ENCODE results near the gene RGPD5. TPM values are rescaled to one million over a fixed set of nuclear protein-coding genes. Genes with fewer than 3 reads are reported as not detected.
A peak's percentile ranks its signal among the peaks of the same experiment; 100 is the strongest.
"Not testable (repeated sequence)": the region's sequence is repeated elsewhere in the genome, so short reads cannot be mapped to it uniquely, and the experiment has no call there.

The RGPD5 gene
- total RNA-seq, 1 experiment from 2014 or later = 18.5 TPM

GRCh38 chr2:109891024-109891423, 96.9 kb downstream of the RGPD5 start:
- H3K36me3 ChIP-seq (ENCODE audit: low read depth, low read length); DNase-seq; H3K4me3 ChIP-seq (ENCODE audit: low read length); H4K20me1 ChIP-seq (ENCODE audit: low read length); H3K27me3 ChIP-seq (ENCODE audit: low read length); H3K79me2 ChIP-seq (ENCODE audit: low read length); POLR2A ChIA-PET (ENCODE audit: unreplicated experiment); CTCF ChIA-PET; H3F3A ChIP-seq (ENCODE audit: low read length, unreplicated experiment); H3K4me2 ChIP-seq (ENCODE audit: low read length); BruUV-seq (replicated peaks); H3K4me1 ChIP-seq (ENCODE audit: insufficient read depth, low read length); H3K9me3 ChIP-seq (ENCODE audit: low read length); ATAC-seq; intact Hi-C loops (cut with micrococcal nuclease); H2AFZ ChIP-seq (ENCODE audit: low read length); H3K9ac ChIP-seq (ENCODE audit: low read length); H3K9me2 ChIP-seq (replicated peaks; ENCODE audit: low read length); H3K27ac ChIP-seq (ENCODE audit: low read length): not testable (repeated sequence)

GRCh38 chr2:109893736-109894135, 99.6 kb downstream of the RGPD5 start:
- H3K4me1 ChIP-seq (ENCODE audit: insufficient read depth, low read length); ATAC-seq; H3K27ac ChIP-seq (ENCODE audit: low read length); CTCF ChIA-PET; H3K27me3 ChIP-seq (ENCODE audit: low read length); H3K4me3 ChIP-seq (ENCODE audit: low read length); BruUV-seq (replicated peaks); H3F3A ChIP-seq (ENCODE audit: low read length, unreplicated experiment); DNase-seq; H3K79me2 ChIP-seq (ENCODE audit: low read length); H4K20me1 ChIP-seq (ENCODE audit: low read length); H2AFZ ChIP-seq (ENCODE audit: low read length); H3K9ac ChIP-seq (ENCODE audit: low read length); intact Hi-C loops (cut with micrococcal nuclease); POLR2A ChIA-PET (ENCODE audit: unreplicated experiment); H3K9me3 ChIP-seq (ENCODE audit: low read length); H3K36me3 ChIP-seq (ENCODE audit: low read depth, low read length); H3K9me2 ChIP-seq (replicated peaks; ENCODE audit: low read length); H3K4me2 ChIP-seq (ENCODE audit: low read length): not testable (repeated sequence)

GRCh38 chr2:109894141-109894540, 100.0 kb downstream of the RGPD5 start:
- H3K9ac ChIP-seq (ENCODE audit: low read length); H3K4me3 ChIP-seq (ENCODE audit: low read length); BruUV-seq (replicated peaks); POLR2A ChIA-PET (ENCODE audit: unreplicated experiment); intact Hi-C loops (cut with micrococcal nuclease); H4K20me1 ChIP-seq (ENCODE audit: low read length); CTCF ChIA-PET; H3K4me2 ChIP-seq (ENCODE audit: low read length); H3K27ac ChIP-seq (ENCODE audit: low read length); H3K79me2 ChIP-seq (ENCODE audit: low read length); H3K4me1 ChIP-seq (ENCODE audit: insufficient read depth, low read length); ATAC-seq; H3K27me3 ChIP-seq (ENCODE audit: low read length); H3K9me3 ChIP-seq (ENCODE audit: low read length); DNase-seq; H2AFZ ChIP-seq (ENCODE audit: low read length); H3F3A ChIP-seq (ENCODE audit: low read length, unreplicated experiment); H3K36me3 ChIP-seq (ENCODE audit: low read depth, low read length); H3K9me2 ChIP-seq (replicated peaks; ENCODE audit: low read length): not testable (repeated sequence)

- H3K36me3 ChIP-seq (ENCODE audit: low read depth, low read length); H3K4me3 ChIP-seq (ENCODE audit: low read length); intact Hi-C loops (cut with micrococcal nuclease); POLR2A ChIA-PET (ENCODE audit: unreplicated experiment); H3F3A ChIP-seq (ENCODE audit: low read length, unreplicated experiment); H3K9ac ChIP-seq (ENCODE audit: low read length); H2AFZ ChIP-seq (ENCODE audit: low read length); H3K27me3 ChIP-seq (ENCODE audit: low read length); ATAC-seq; H3K27ac ChIP-seq (ENCODE audit: low read length); BruUV-seq (replicated peaks); H3K9me2 ChIP-seq (replicated peaks; ENCODE audit: low read length); H3K4me2 ChIP-seq (ENCODE audit: low read length); H4K20me1 ChIP-seq (ENCODE audit: low read length); H3K4me1 ChIP-seq (ENCODE audit: insufficient read depth, low read length); DNase-seq; H3K9me3 ChIP-seq (ENCODE audit: low read length); CTCF ChIA-PET; H3K79me2 ChIP-seq (ENCODE audit: low read length): not testable (repeated sequence)
These were observed 101.2 kb downstream of the RGPD5 start for GRCh38 chr2:109895090-109895869.

- H3K9me2 ChIP-seq (replicated peaks; ENCODE audit: low read length); H3K4me1 ChIP-seq (ENCODE audit: insufficient read depth, low read length); DNase-seq; H3K79me2 ChIP-seq (ENCODE audit: low read length); H3F3A ChIP-seq (ENCODE audit: low read length, unreplicated experiment); CTCF ChIA-PET; H3K4me2 ChIP-seq (ENCODE audit: low read length); H3K36me3 ChIP-seq (ENCODE audit: low read depth, low read length); intact Hi-C loops (cut with micrococcal nuclease); H3K27ac ChIP-seq (ENCODE audit: low read length); H3K9ac ChIP-seq (ENCODE audit: low read length); H4K20me1 ChIP-seq (ENCODE audit: low read length); H3K27me3 ChIP-seq (ENCODE audit: low read length); H3K4me3 ChIP-seq (ENCODE audit: low read length); POLR2A ChIA-PET (ENCODE audit: unreplicated experiment); H2AFZ ChIP-seq (ENCODE audit: low read length); H3K9me3 ChIP-seq (ENCODE audit: low read length): not testable (repeated sequence)
- TSS peak; percentile 73 for BruUV-seq (replicated peaks)
- peak; percentile 94 for ATAC-seq
These were observed 102.1 kb downstream of the RGPD5 start for GRCh38 chr2:109896212-109896611.

GRCh38 chr2:109897769-109898461, 103.8 kb downstream of the RGPD5 start:
- H2AFZ ChIP-seq (ENCODE audit: low read length); H3K9me3 ChIP-seq (ENCODE audit: low read length); H3K9me2 ChIP-seq (replicated peaks; ENCODE audit: low read length); intact Hi-C loops (cut with micrococcal nuclease); DNase-seq; H3K4me3 ChIP-seq (ENCODE audit: low read length); H3K9ac ChIP-seq (ENCODE audit: low read length); H3K4me1 ChIP-seq (ENCODE audit: insufficient read depth, low read length); BruUV-seq (replicated peaks); ATAC-seq; H3F3A ChIP-seq (ENCODE audit: low read length, unreplicated experiment); H3K79me2 ChIP-seq (ENCODE audit: low read length); CTCF ChIA-PET; H3K4me2 ChIP-seq (ENCODE audit: low read length); H3K27me3 ChIP-seq (ENCODE audit: low read length); H4K20me1 ChIP-seq (ENCODE audit: low read length); POLR2A ChIA-PET (ENCODE audit: unreplicated experiment); H3K36me3 ChIP-seq (ENCODE audit: low read depth, low read length); H3K27ac ChIP-seq (ENCODE audit: low read length): not testable (repeated sequence)

Data from PC-3 (cell line).